Suprapubic skin (tissue), 4 donors: Measurements from ENCODE around the gene ERICH3. TPM values are rescaled to one million over a fixed set of nuclear protein-coding genes. Genes with fewer than 3 reads are reported as not detected.

Experiments
- DNase-seq, 2 donors: peaks; one replicate each; pipeline ENCODE4 v3.0.0-alpha.2; 2019; ENCODE audit warnings: low spot score in 2 of 2
- H3K27ac ChIP-seq: fragments of 200-600 bp; sonication (generic); one replicate; pipeline ENCODE4 v1.5.1; 2019
- H3K27me3 ChIP-seq: fragments of 200-600 bp; sonication (generic); one replicate; pipeline ENCODE4 v1.5.1; 2019
- H3K36me3 ChIP-seq: fragments of 200-600 bp; sonication (generic); one replicate; pipeline ENCODE4 v1.5.1; 2019
- H3K4me1 ChIP-seq: fragments of 200-600 bp; sonication (generic); one replicate; pipeline ENCODE4 v1.5.1; 2019
- H3K4me3 ChIP-seq: fragments of 200-600 bp; sonication (generic); one replicate; pipeline ENCODE4 v1.5.1; 2019; ENCODE audit warnings: mild to moderate bottlenecking
- H3K9me3 ChIP-seq: fragments of 200-600 bp; sonication (generic); one replicate; pipeline ENCODE4 v1.5.1; 2019
- EP300 ChIP-seq: sonication (generic); formaldehyde crosslinking; IDR thresholded peaks from one replicate; pipeline ENCODE4 v1.6.1; 2017; ENCODE audit warnings: antibody characterized with exemption
- POLR2A ChIP-seq, 2 donors: fragments of 450-650 bp; IDR thresholded peaks; one replicate each; pipeline ENCODE4 v1.6.1; 2017; ENCODE audit warnings: antibody characterized with exemption in 2 of 2, mild to moderate bottlenecking in 2 of 2, moderate library complexity in 2 of 2
- POLR2AphosphoS5 ChIP-seq, 3 donors: sonication (generic); formaldehyde crosslinking; IDR thresholded peaks; one replicate each; pipeline ENCODE4 v1.6.1; 2017; ENCODE audit warnings: antibody characterized with exemption in 3 of 3
- WGBS: methylation state at CpG from one replicate; pipeline ENCODE4 v1.1.5; 2018; 5-methylcytosine and 5-hydroxymethylcytosine counted together
- total RNA-seq, 4 donors: library from RNA; depleted of rRNA; stranded (reverse); fragments of >200 nt; gene quantifications; one replicate each; pipeline ENCODE4 v1.1.0, GENCODE V29; 2016
- TF ChIP-seq, protein P1 (sequence below), 2 donors: fragments of 200-600 bp in 1 of 2; fragments of 450-650 bp in 1 of 2; sonication (generic) in 1 of 2; IDR thresholded peaks; one replicate each; pipeline ENCODE4 v1.5.1; 2016 to 2019; ENCODE audit warnings: antibody characterized with exemption in 2 of 2, mild to moderate bottlenecking in 1 of 2, moderate library complexity in 1 of 2

ERICH3 gene
- total RNA-seq, 4 donors from 2014 or later: not detected

DNA sequence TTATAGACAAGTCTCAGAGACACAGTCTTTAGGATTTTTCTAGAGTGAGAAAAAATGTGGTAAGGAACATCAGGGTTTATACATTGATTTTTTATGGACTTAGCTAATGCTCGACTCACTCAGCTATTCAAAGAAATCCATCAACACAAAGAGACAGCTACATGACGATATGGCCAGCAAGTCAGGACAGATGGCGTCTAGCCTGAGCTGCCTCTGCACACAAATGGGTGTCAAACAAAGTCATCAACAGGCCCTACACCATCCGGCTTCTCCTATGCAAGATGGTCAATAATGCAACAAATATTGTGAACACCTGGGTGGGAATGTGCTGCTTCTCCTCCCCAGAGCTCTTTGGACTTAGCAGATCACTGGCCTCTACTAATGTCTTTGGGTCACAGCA, 13.3 kb upstream of the ERICH3 start:
- Histone ChIP-seq H3K9me3 (no peaks in the 10 kb centered on the region), H3K4me3 (no peak overlapping the region), H3K27ac (no peak overlapping the region), H3K36me3 (no peaks in the 10 kb centered on the region), H3K27me3 (no peaks in the 10 kb centered on the region), H3K4me1 (no peaks in the 10 kb centered on the region)
- 67% methylated on average over 4 of the region's 4 CpGs for WGBS
- TF ChIP-seq POLR2AphosphoS5 (IDR thresholded peaks at IDR 0.05): no peak
- no peak for TF ChIP-seq EP300
- TF ChIP-seq, protein P1, sequence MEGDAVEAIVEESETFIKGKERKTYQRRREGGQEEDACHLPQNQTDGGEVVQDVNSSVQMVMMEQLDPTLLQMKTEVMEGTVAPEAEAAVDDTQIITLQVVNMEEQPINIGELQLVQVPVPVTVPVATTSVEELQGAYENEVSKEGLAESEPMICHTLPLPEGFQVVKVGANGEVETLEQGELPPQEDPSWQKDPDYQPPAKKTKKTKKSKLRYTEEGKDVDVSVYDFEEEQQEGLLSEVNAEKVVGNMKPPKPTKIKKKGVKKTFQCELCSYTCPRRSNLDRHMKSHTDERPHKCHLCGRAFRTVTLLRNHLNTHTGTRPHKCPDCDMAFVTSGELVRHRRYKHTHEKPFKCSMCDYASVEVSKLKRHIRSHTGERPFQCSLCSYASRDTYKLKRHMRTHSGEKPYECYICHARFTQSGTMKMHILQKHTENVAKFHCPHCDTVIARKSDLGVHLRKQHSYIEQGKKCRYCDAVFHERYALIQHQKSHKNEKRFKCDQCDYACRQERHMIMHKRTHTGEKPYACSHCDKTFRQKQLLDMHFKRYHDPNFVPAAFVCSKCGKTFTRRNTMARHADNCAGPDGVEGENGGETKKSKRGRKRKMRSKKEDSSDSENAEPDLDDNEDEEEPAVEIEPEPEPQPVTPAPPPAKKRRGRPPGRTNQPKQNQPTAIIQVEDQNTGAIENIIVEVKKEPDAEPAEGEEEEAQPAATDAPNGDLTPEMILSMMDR (IDR thresholded peaks at IDR 0.05): no peak
- no peak for TF ChIP-seq POLR2A (IDR thresholded peaks at IDR 0.05)
- DNase-seq: no peak

DNA sequence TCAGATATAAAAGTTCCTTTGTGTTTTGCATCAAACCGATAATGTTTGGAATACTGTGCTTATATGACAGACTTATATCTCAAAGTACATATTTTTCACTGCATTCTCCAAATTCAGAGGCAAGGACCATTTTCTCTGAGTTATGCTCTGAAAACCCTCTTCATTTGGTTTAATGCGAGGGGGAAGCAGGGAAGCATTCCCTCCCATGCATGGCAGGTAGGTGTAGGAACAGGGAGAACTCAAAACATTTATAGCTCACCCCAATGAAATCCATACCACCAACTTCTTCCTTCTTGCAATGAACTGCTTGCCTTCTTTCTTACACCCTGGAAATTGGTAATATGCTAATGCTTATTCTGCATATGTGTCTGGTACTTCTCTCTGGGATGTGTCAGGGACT, 10.7 kb upstream of the ERICH3 start:
- Histone ChIP-seq H3K4me3 (no peak overlapping the region), H3K27me3 (no peaks in the 10 kb centered on the region), H3K27ac (no peak overlapping the region), H3K4me1 (no peaks in the 10 kb centered on the region), H3K36me3 (no peaks in the 10 kb centered on the region), H3K9me3 (no peaks in the 10 kb centered on the region)
- no peak for TF ChIP-seq POLR2AphosphoS5 (IDR thresholded peaks at IDR 0.05)
- no peak for TF ChIP-seq EP300
- no peak for TF ChIP-seq POLR2A (IDR thresholded peaks at IDR 0.05)
- TF ChIP-seq, protein P1 (IDR thresholded peaks at IDR 0.05): no peak
- WGBS: 94% methylated on average over 2 of the region's 2 CpGs
- DNase-seq: no peak

DNA sequence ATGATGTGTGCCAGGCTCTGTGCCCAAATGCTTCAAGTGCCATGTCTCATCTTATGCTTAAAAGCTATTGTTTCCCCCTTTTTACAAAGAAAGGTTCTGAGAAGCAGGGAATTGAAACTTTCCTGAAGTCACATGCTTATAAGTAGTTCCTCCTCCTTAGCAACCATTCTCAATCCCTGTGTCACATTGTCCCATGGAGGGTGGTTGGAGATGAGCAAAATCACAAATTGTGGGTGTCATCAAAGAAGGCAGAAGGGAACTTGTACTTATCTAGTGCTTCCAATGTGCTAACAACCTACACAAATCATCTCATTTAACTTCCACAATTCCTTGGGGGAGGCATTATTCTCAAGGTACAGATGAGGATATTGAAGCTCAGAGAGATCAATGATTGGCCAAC, 10.1 kb upstream of the ERICH3 start:
- no peak for TF ChIP-seq EP300
- TF ChIP-seq POLR2A (IDR thresholded peaks at IDR 0.05): no peak
- no peak for TF ChIP-seq POLR2AphosphoS5 (IDR thresholded peaks at IDR 0.05)
- TF ChIP-seq, protein P1 (IDR thresholded peaks at IDR 0.05): no peak
- no peaks in the 10 kb centered on the region for H3K36me3 ChIP-seq
- no peak overlapping the region for H3K4me3 ChIP-seq
- no peaks in the 10 kb centered on the region for H3K27me3 ChIP-seq
- no peak overlapping the region for H3K27ac ChIP-seq
- no peaks in the 10 kb centered on the region for H3K9me3 ChIP-seq
- no peaks in the 10 kb centered on the region for H3K4me1 ChIP-seq
- DNase-seq: no peak

DNA sequence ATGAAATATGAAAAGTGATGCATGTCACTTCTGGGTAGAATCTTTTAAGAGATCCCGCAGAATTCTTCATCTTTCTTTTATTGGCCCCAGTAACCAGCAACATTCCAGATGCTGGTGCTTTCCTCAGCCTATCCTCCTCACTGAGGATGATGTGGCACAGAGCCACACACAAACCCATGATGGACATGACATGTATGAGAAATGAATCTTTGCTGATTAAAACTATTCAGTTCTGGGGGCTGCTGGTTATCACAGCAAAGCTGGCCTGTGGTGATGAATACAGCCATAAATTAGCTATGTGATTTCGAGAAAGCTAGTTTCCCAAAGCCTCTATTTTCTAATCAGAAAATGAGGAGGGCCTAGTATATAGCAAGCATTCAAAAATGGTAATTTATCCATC, 8.3 kb upstream of the ERICH3 start:
- no peaks in the 10 kb centered on the region for H3K9me3 ChIP-seq
- H3K4me3 ChIP-seq: no peak overlapping the region
- H3K27ac ChIP-seq: no peak overlapping the region
- 45% methylated on average over 2 of the region's 2 CpGs for WGBS
- no peaks in the 10 kb centered on the region for H3K4me1 ChIP-seq
- no peak for TF ChIP-seq EP300
- no peak for TF ChIP-seq POLR2A (IDR thresholded peaks at IDR 0.05)
- no peak for TF ChIP-seq POLR2AphosphoS5 (IDR thresholded peaks at IDR 0.05)
- TF ChIP-seq, protein P1 (IDR thresholded peaks at IDR 0.05): no peak
- no peaks in the 10 kb centered on the region for H3K36me3 ChIP-seq
- DNase-seq: no peak
- H3K27me3 ChIP-seq: no peaks in the 10 kb centered on the region

DNA sequence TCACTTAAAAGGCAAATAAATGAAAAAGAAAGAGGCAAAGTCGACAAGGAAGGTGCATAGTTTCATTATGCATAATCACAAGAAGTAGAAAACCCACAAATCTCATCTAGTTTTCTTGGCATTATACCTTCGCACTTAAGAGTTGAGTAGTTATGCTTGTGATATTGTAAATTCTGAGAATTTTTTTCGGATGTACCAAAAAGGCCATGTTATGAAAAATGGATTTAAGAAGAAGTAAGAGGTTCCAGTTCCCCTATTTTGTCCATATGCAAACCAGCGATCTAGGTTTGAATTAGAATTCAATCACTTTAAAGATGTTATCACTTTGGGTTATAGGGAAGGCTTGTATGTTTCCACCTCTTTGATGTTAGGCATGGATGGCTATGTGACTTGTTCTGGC, 7.9 kb upstream of the ERICH3 start:
- WGBS: 83% methylated on average over 4 of the region's 4 CpGs
- no peaks in the 10 kb centered on the region for H3K27me3 ChIP-seq
- TF ChIP-seq EP300: no peak
- no peak for TF ChIP-seq POLR2A (IDR thresholded peaks at IDR 0.05)
- no peak for TF ChIP-seq POLR2AphosphoS5 (IDR thresholded peaks at IDR 0.05)
- TF ChIP-seq, protein P1 (IDR thresholded peaks at IDR 0.05): no peak

More for the DNA sequence above, 7.9 kb upstream of the ERICH3 start:
- no peaks in the 10 kb centered on the region for H3K4me1 ChIP-seq
- no peak for DNase-seq
- no peaks in the 10 kb centered on the region for H3K9me3 ChIP-seq
- no peaks in the 10 kb centered on the region for H3K36me3 ChIP-seq
- no peak overlapping the region for H3K4me3 ChIP-seq
- H3K27ac ChIP-seq: no peak overlapping the region
